SK-N-SH treated with all-trans-retinoic acid at 6 μM for 48 hours (cell line): Measurements from ENCODE around the gene ANKRD34C.

Experiments used
- ATAC-seq: fragments of 200-7000 bp; cut with Tn5 transposase; 3 replicates; pipeline ENCODE4 v1.9.1; 2020; ENCODE audit warnings: mild to moderate bottlenecking, moderate library complexity
- ARNTL ChIP-seq: fragments of 450-650 bp; formaldehyde crosslinking; IDR thresholded peaks from 2 replicates; pipeline ENCODE4 v1.5.0; 2020; ENCODE audit warnings: low read depth, mild to moderate bottlenecking, moderate library complexity, borderline replicate concordance
- BACH2 ChIP-seq: fragments of 250-450 bp; sonication (Bioruptor Pico); IDR thresholded peaks from 2 replicates; pipeline ENCODE4 v1.9.0; 2021; ENCODE audit warnings: mild to moderate bottlenecking, borderline replicate concordance
- CSDC2 ChIP-seq: fragments of 250-450 bp; sonication (Bioruptor Pico); IDR thresholded peaks from 2 replicates; pipeline ENCODE4 v1.5.0; 2020; ENCODE audit warnings: mild to moderate bottlenecking, moderate library complexity
- ESRRG ChIP-seq: fragments of 250-450 bp; sonication (Bioruptor Pico); IDR thresholded peaks from 2 replicates; pipeline ENCODE4 v1.6.1; 2021; ENCODE audit warnings: mild to moderate bottlenecking
- GLIS3 ChIP-seq: fragments of 250-450 bp; sonication (Bioruptor Pico); IDR thresholded peaks from 2 replicates; pipeline ENCODE4 v1.5.0; 2020; ENCODE audit warnings: mild to moderate bottlenecking, moderate library complexity
- ISL1 ChIP-seq: fragments of 250-450 bp; sonication (Bioruptor Pico); IDR thresholded peaks from 2 replicates; pipeline ENCODE4 v2.1.2; 2022; ENCODE audit warnings: mild to moderate bottlenecking, moderate library complexity
- OSR1 ChIP-seq: fragments of 250-450 bp; sonication (Bioruptor Pico); IDR thresholded peaks from 2 replicates; pipeline ENCODE4 v1.8.0; 2022; ENCODE audit warnings: moderate library complexity, mild to moderate bottlenecking, inconsistent platforms
- PPARA ChIP-seq: fragments of 250-450 bp; sonication (Bioruptor Pico); IDR thresholded peaks from 2 replicates; pipeline ENCODE4 v1.5.0; 2020; ENCODE audit warnings: mild to moderate bottlenecking, borderline replicate concordance
- RARB ChIP-seq: fragments of 250-450 bp; sonication (Bioruptor Pico); IDR thresholded peaks from 2 replicates; pipeline ENCODE4 v1.8.0; 2021; ENCODE audit warnings: mild to moderate bottlenecking, moderate library complexity
- SNAI2 ChIP-seq: fragments of 250-450 bp; sonication (Bioruptor Pico); IDR thresholded peaks from 2 replicates; pipeline ENCODE4 v1.5.0; 2020; ENCODE audit warnings: mild to moderate bottlenecking, moderate library complexity
- TCF4 ChIP-seq: fragments of 250-450 bp; sonication (Bioruptor Pico); IDR thresholded peaks from 2 replicates; pipeline ENCODE4 v1.8.0; 2021; ENCODE audit warnings: mild to moderate bottlenecking, moderate library complexity, borderline replicate concordance
- TOX ChIP-seq: fragments of 250-450 bp; sonication (Bioruptor Pico); IDR thresholded peaks from 2 replicates; pipeline ENCODE4 v1.8.0; 2021; ENCODE audit warnings: mild to moderate bottlenecking, moderate library complexity, borderline replicate concordance
- ZC3H10 ChIP-seq: fragments of 250-450 bp; sonication (Bioruptor Pico); IDR thresholded peaks from 2 replicates; pipeline ENCODE4 v1.5.1; 2021; ENCODE audit warnings: mild to moderate bottlenecking, moderate library complexity
- ZFP30 ChIP-seq: fragments of 450-650 bp; formaldehyde crosslinking; IDR thresholded peaks from 2 replicates; pipeline ENCODE4 v1.5.0; 2022; ENCODE audit warnings: mild to moderate bottlenecking, moderate library complexity
- ZNF565 ChIP-seq: fragments of 450-650 bp; formaldehyde crosslinking; conservative IDR thresholded peaks from 2 replicates; pipeline ENCODE4 v1.5.0; 2020; ENCODE audit warnings: low read depth, mild to moderate bottlenecking, moderate library complexity
- ZNF70 ChIP-seq: fragments of 450-650 bp; formaldehyde crosslinking; IDR thresholded peaks from 2 replicates; pipeline ENCODE4 v1.5.0; 2020; ENCODE audit warnings: mild to moderate bottlenecking, moderate library complexity
- ZNF8 ChIP-seq: fragments of 450-650 bp; formaldehyde crosslinking; IDR thresholded peaks from 2 replicates; pipeline ENCODE4 v1.5.0; 2020; ENCODE audit warnings: mild to moderate bottlenecking, moderate library complexity
- TF ChIP-seq, protein P1 (sequence below): fragments of 250-450 bp; sonication (Bioruptor Pico); IDR thresholded peaks from 2 replicates; pipeline ENCODE4 v1.5.1; 2021; ENCODE audit warnings: mild to moderate bottlenecking, moderate library complexity
- TF ChIP-seq, protein P2 (sequence below): fragments of 250-450 bp; sonication (Bioruptor Pico); IDR thresholded peaks from 2 replicates; pipeline ENCODE4 v1.5.0; 2020; ENCODE audit warnings: mild to moderate bottlenecking, moderate library complexity
- TF ChIP-seq, protein P3 (sequence below): fragments of 250-450 bp; sonication (Bioruptor Pico); IDR thresholded peaks from 2 replicates; pipeline ENCODE4 v1.8.0; 2020; ENCODE audit warnings: mild to moderate bottlenecking, moderate library complexity, borderline replicate concordance
- TF ChIP-seq, protein P4 (sequence below): fragments of 250-450 bp; sonication (Bioruptor Pico); IDR thresholded peaks from 2 replicates; pipeline ENCODE4 v1.5.1; 2020; ENCODE audit warnings: low read depth, mild to moderate bottlenecking, moderate library complexity
- TF ChIP-seq, protein P5 (sequence below): fragments of 250-450 bp; sonication (Bioruptor Pico); IDR thresholded peaks from 2 replicates; pipeline ENCODE4 v1.8.0; 2021; ENCODE audit warnings: low read depth, mild to moderate bottlenecking, moderate library complexity, borderline replicate concordance

ANKRD34C gene

DNA sequence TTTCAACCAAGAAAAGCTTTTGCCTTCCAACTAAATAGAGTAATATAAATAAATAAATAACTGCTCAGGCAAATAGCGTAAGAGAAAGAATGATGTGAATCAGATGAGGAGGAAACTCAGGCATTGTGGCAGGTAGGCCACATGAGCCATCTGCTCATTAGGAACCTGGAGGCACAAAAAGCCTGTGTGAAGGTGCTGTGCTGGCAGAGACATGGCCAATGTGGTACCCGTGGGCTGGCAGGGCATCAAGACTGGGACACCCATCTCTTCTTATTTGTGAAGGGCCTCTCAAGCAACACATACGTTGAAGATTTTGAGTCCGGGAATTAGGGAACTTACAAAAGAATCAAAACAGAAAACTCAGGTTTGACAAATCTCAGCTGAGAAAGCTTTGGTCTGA is 9.5 kb downstream of the ANKRD34C start:
- no peak for TF ChIP-seq SNAI2
- TF ChIP-seq RARB (CRISPR knock-in tag): no peak
- no peak for TF ChIP-seq GLIS3 (CRISPR knock-in tag)
- TF ChIP-seq ZNF70 (CRISPR knock-in tag): no peak
- no peak for TF ChIP-seq ZC3H10 (CRISPR knock-in tag)
- no peak for TF ChIP-seq TOX (CRISPR knock-in tag)
- TF ChIP-seq ARNTL: no peak
- TF ChIP-seq ZNF565 (CRISPR knock-in tag): no peak
- no peak for ATAC-seq

DNA sequence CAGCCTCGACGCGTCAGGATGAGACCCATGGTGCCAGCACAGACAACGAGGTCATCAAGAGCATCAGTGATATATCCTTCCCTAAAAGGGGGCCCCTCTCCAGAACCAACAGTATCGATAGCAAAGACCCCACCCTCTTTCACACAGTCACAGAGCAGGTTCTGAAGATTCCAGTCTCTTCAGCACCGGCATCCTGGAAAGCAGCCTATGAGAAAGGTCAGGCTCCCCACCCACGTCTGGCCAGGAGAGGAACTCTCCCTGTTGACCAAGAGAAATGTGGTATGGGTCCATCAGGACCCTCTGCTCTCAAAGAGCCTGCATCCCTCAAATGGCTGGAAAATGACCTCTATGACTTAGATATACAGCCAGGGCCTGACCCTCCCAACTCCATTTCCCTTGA is 11.6 kb downstream of the ANKRD34C start:
- no peak for ATAC-seq
- TF ChIP-seq TOX (CRISPR knock-in tag) (no peak), ZNF565 (CRISPR knock-in tag) (no peak), ZC3H10 (CRISPR knock-in tag) (no peak), CSDC2 (no peak), SNAI2 (no peak), BACH2 (CRISPR knock-in tag) (no peak), RARB (CRISPR knock-in tag) (no peak), ESRRG (CRISPR knock-in tag) (no peak), ZNF8 (CRISPR knock-in tag) (no peak), TCF4 (no peak), GLIS3 (CRISPR knock-in tag) (no peak), ZFP30 (no peak), ARNTL (no peak), PPARA (CRISPR knock-in tag) (no peak)
- TF ChIP-seq, protein P1, sequence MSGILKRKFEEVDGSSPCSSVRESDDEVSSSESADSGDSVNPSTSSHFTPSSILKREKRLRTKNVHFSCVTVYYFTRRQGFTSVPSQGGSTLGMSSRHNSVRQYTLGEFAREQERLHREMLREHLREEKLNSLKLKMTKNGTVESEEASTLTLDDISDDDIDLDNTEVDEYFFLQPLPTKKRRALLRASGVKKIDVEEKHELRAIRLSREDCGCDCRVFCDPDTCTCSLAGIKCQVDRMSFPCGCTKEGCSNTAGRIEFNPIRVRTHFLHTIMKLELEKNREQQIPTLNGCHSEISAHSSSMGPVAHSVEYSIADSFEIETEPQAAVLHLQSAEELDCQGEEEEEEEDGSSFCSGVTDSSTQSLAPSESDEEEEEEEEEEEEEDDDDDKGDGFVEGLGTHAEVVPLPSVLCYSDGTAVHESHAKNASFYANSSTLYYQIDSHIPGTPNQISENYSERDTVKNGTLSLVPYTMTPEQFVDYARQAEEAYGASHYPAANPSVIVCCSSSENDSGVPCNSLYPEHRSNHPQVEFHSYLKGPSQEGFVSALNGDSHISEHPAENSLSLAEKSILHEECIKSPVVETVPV (CRISPR knock-in tag): no peak
- TF ChIP-seq, protein P2, sequence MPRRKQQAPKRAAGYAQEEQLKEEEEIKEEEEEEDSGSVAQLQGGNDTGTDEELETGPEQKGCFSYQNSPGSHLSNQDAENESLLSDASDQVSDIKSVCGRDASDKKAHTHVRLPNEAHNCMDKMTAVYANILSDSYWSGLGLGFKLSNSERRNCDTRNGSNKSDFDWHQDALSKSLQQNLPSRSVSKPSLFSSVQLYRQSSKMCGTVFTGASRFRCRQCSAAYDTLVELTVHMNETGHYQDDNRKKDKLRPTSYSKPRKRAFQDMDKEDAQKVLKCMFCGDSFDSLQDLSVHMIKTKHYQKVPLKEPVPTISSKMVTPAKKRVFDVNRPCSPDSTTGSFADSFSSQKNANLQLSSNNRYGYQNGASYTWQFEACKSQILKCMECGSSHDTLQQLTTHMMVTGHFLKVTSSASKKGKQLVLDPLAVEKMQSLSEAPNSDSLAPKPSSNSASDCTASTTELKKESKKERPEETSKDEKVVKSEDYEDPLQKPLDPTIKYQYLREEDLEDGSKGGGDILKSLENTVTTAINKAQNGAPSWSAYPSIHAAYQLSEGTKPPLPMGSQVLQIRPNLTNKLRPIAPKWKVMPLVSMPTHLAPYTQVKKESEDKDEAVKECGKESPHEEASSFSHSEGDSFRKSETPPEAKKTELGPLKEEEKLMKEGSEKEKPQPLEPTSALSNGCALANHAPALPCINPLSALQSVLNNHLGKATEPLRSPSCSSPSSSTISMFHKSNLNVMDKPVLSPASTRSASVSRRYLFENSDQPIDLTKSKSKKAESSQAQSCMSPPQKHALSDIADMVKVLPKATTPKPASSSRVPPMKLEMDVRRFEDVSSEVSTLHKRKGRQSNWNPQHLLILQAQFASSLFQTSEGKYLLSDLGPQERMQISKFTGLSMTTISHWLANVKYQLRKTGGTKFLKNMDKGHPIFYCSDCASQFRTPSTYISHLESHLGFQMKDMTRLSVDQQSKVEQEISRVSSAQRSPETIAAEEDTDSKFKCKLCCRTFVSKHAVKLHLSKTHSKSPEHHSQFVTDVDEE (CRISPR knock-in tag): no peak
- TF ChIP-seq, protein P3, sequence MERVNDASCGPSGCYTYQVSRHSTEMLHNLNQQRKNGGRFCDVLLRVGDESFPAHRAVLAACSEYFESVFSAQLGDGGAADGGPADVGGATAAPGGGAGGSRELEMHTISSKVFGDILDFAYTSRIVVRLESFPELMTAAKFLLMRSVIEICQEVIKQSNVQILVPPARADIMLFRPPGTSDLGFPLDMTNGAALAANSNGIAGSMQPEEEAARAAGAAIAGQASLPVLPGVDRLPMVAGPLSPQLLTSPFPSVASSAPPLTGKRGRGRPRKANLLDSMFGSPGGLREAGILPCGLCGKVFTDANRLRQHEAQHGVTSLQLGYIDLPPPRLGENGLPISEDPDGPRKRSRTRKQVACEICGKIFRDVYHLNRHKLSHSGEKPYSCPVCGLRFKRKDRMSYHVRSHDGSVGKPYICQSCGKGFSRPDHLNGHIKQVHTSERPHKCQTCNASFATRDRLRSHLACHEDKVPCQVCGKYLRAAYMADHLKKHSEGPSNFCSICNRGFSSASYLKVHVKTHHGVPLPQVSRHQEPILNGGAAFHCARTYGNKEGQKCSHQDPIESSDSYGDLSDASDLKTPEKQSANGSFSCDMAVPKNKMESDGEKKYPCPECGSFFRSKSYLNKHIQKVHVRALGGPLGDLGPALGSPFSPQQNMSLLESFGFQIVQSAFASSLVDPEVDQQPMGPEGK (CRISPR knock-in tag): no peak
- TF ChIP-seq, all 23 proteins: peak for 0

DNA sequence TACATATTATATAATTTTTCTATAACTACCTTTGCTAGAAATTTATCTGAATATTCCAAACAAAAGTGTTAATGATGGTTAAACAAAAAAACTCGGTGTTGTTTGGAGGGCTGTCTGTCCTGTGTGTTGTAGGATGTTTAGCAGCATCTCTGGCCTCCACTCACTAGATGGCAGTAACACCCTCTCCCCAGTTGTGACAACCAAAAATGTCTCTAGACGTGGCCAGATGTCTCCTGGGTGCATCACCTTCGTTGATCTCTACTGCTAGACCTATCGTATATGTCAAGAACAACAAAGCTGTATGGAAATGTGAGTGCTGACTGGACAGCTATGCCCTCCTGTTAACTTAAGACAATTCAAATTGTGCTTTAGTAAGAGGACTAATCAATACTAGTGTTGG is 14.1 kb downstream of the ANKRD34C start:
- ATAC-seq: no peak
- TF ChIP-seq ZNF8 (CRISPR knock-in tag) (no peak), BACH2 (CRISPR knock-in tag) (no peak), ZC3H10 (CRISPR knock-in tag) (no peak), TCF4 (no peak), ZFP30 (no peak), RARB (CRISPR knock-in tag) (no peak), PPARA (CRISPR knock-in tag) (no peak), GLIS3 (CRISPR knock-in tag) (no peak), ISL1 (CRISPR knock-in tag) (no peak), ARNTL (no peak), OSR1 (CRISPR knock-in tag) (no peak), SNAI2 (no peak), ESRRG (CRISPR knock-in tag) (no peak), CSDC2 (no peak)
- TF ChIP-seq, protein P3 (CRISPR knock-in tag): no peak
- TF ChIP-seq, protein P4, sequence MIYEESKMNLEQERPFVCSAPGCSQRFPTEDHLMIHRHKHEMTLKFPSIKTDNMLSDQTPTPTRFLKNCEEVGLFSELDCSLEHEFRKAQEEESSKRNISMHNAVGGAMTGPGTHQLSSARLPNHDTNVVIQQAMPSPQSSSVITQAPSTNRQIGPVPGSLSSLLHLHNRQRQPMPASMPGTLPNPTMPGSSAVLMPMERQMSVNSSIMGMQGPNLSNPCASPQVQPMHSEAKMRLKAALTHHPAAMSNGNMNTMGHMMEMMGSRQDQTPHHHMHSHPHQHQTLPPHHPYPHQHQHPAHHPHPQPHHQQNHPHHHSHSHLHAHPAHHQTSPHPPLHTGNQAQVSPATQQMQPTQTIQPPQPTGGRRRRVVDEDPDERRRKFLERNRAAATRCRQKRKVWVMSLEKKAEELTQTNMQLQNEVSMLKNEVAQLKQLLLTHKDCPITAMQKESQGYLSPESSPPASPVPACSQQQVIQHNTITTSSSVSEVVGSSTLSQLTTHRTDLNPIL: no peak
- TF ChIP-seq, protein P5, sequence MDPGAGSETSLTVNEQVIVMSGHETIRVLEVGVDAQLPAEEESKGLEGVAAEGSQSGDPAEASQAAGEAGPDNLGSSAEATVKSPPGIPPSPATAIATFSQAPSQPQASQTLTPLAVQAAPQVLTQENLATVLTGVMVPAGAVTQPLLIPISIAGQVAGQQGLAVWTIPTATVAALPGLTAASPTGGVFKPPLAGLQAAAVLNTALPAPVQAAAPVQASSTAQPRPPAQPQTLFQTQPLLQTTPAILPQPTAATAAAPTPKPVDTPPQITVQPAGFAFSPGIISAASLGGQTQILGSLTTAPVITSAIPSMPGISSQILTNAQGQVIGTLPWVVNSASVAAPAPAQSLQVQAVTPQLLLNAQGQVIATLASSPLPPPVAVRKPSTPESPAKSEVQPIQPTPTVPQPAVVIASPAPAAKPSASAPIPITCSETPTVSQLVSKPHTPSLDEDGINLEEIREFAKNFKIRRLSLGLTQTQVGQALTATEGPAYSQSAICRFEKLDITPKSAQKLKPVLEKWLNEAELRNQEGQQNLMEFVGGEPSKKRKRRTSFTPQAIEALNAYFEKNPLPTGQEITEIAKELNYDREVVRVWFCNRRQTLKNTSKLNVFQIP: no peak
- TF ChIP-seq, protein P1 (CRISPR knock-in tag): no peak
